GM18520 (cell line): Measurements from ENCODE around the gene CFAP74.

Experiments
- ATAC-seq: cut with Tn5 transposase; IDR thresholded peaks from one replicate; pipeline ENCODE4 v1.9.1; 2021; ENCODE audit not compliant: unreplicated experiment

The CFAP74 gene

DNA sequence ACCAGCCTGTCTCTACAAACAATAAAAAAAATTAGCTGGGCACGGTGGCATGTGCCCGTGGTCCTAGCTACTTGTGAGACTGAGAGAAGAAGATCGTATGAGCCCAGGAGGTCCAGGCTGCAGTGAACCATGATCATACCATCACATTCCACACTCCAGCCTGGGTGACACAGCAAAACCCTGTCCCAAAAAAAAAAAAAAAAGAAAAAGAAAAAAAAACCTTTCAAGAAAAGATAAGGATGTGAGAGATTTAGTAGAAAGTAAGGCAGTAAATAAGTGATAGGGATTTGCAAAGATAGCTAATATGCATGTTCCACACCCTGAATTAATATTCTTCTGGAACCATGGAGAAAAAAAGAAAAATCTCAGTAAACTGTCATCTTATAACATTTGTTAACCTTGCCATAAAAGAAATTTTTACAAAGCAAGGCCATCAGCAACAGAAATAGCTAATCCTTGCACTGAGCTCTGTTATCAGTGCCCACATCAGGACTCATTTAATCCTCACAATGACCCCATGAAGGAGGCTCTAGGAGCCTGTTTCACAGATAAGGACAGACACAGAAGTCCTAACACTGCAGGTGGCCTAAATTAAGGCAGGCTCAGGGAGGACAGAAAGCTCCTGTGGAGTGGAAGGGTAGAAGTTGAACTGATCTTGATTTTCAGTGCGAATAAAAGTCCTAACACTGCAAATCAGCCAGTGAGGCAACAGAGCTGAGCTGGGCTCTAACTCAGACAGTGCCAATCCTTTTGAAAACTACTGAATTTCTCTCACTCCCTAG lies 120.3 kb downstream of the CFAP74 start:
- ATAC-seq: no peak

DNA sequence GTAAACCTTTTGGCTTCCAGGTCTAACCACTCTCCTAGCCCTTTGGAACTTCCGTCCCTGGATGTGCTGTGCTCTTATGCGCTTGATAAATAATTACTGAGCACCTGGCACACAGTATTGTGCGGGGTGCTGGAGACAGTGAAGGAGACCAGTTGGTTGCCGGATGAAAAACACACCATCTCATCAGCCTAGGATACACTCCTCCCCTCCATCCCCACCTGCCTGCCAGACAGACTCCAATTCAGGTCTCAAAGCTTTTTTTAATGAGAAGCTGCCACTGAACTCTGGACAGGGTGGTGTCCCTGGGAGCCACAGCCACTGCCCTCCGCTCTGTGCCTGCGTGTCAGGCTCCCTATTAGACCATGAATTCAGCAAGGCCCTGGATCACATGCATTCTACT lies 121.9 kb downstream of the CFAP74 start:
- ATAC-seq: no peak

DNA sequence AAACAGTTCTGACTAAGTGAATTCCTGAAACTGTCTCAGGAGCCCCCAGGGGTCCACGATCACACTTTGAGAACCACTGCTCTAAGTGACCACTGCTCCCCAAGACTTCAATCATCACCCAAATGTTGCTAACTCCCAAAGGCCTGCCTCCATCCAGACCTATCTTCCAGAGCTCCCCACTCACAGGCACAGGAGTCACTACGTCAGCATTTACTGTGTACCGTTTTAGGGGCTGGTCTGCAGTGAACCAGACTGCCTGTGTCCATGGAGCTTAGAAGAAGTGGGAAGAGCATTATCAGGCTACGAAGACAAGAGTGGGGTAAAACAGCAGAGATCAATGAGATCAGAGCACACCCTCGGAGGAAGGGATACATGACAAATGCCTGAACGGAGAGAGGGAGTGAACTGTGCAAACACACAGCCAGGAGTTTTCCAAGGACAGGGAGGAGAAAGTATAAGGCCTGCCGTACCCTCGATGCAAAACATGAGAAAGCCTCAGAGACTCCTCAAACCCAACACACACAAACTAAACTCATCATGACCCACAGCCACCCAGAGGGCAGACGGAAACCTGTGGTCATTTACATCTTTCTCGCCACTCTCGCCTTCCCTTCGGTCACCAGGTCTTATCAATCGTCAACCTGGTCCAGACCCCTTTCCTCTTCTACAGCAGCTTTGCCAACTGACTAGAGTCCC lies 122.8 kb downstream of the CFAP74 start:
- ATAC-seq: no peak

DNA sequence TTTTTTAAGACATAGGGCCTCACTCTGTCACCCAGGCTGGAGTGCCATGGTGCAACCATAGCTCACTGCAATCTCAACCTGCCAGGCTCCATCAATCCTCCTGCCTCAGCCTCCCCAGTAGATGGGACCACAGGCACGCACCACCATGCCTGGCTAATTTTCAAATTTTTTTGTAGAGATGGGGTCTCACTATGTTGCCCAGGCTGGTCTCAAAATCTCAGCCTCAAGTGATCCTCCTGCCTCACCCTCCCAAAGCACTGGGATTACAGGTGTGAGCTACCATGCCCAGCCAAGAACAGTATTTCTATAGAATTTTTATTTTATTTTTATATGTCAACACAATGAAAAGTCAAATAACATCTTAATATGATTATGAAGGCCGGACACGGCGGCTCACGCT lies 123.6 kb downstream of the CFAP74 start:
- ATAC-seq: no peak

DNA sequence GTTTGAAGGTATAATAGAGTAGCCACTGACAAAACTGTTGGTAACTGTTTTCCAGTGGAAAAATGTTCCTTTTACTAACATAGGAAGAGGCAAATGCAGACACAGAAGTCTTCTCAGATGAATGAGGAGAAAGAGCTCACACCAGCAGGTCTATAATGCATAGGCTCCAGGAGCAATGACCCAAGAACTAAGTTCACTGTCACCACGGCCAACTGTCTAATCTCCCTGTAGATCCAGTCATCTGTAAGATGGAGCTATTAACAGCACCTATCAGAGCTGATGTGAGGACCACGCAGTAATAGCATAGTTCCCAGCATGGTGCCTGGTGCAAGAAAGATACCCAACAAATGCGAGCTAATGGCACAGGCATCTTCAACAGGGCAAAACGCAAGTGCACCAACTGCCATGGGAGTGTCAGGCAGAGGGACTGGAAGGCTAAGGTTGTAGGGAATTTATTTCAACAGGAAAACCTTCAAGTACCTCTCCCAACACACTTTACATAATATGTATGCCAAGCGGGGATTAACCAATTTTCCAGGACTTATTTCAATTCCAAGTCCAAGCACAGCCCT lies 125.6 kb downstream of the CFAP74 start:
- ATAC-seq: no peak

DNA sequence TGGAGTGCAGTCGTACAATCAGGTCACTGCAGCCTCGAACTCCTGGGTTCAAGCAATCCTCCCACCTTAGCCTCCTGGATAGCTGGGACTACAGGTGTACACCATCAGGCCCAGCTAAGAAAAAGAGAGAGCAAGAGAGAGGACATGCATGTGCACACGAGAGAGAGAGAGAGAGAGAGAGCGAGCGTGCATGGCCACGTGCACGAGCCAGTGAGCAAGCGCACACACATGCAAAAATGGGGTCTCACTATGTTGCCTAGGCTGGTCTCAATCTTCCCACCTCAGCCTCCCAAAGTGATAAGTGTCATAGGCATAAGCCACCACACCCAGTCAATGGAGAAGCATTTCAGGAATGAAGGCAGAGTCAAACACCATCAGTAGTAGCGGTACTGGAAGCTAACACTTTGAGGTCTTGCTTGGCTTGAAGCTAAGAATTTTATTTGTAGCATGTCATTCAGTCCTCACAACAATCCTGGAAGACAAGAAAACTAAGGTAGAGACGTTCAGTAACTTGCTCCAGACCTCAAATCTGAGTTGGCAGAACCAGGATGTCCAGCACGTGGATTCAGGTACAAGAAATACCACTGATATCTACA lies 127.2 kb downstream of the CFAP74 start:
- no peak for ATAC-seq

DNA sequence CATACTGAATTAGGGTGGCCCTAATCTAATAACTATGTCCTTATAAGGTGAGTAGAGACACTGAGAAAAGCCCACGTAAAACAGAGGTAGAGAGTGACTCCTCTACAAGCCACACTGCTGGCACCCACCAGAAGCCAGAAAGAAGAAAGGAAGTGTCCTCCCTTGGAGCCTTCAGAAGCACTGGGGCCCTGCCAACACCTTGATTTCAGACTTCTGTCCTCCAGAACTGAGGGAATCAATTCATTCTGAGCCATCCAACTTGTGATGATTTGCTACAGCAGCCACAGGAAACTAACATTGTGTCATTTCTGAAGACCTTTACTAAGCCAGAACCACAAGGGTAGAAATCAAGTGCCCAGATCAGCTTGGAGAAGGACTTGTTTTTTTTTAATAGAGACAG lies 127.7 kb downstream of the CFAP74 start:
- ATAC-seq: no peak

DNA sequence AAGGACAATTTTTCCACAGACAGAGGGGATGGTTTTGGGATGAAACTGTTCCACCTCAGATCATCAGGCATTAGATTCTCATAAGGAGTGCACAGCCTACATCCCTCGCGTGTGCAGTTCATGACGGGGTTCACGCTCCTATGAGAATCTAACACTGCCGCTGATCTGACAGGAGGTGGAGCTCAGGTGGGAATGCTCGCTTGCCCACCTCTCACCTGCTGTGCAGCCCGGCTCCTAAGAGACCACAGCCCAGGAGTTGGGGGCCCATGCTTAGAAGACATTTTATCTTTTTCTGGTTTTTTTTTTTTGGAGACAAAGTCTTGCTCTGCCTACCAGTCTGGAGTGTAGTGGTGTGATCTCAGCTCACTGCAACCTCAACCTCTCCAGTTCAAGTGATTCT lies 128.7 kb downstream of the CFAP74 start:
- ATAC-seq: no peak

DNA sequence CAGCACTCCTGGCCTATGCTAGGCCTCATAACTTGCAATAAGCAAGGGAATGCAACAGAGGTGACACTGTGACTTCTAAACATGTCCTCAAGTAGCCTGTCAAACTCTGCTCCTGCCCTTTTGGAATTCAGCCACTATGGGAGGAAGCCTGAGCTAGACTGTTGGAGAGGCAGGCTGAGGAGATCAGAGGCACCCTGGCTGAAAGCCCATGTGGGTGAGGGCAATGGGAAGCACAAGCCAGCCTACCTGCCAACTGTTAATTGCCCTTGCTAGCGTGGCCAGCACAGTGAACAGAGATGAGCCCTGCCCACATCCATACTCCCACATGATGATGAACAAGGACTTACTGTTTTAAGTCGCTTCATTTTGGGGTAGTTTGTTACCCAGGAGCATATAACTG lies 130.4 kb downstream of the CFAP74 start:
- ATAC-seq: no peak

DNA sequence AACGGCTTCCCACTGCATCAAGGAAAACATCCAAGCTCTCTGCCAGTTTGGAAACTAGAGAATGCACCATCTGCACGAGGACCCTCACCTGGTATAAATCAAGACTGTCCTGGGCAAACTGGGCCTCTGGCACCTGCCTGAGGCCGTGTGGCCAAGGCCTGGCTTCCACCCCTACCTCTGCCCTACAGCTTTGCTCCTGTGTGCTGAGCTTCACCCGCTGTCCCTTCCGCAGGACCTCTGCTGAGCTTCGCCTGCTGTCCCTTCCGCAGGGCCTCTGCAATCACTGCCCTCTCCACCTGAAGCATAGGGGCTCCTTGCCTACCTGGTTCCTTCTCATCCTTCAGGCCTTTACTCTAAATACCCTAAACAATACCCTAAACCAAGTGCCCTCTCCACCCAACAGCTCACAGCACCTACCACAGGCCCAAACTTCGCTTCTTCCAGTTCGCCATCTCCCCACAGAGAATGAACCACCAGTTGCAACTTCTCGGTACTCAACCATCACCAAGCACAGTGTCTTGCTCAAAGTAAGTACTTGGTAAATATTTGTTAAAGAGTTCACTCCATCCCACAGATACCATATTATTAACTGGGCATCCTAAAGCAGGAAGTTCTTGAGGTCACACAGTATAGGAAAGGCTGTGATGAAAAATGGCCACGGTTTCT lies 131.1 kb downstream of the CFAP74 start:
- ATAC-seq: no peak
